Upper lobe of left lung (tissue), 6 donors: ENCODE measurements around the gene SDHA. TPM values are rescaled to one million over a fixed set of nuclear protein-coding genes. Genes with fewer than 3 reads are reported as not detected.
"Not testable (repeated sequence)": the region's sequence is repeated elsewhere in the genome, so short reads cannot be mapped to it uniquely, and the experiment has no call there.

Experiments
- ATAC-seq, 2 donors: fragments of 200-7000 bp; cut with Tn5 transposase; one replicate each; pipeline ENCODE4 v1.9.1; 2022; ENCODE audit warnings: mild to moderate bottlenecking in 2 of 2, moderate library complexity in 2 of 2; ENCODE audit not compliant: low FRiP score in 2 of 2
- DNase-seq, 2 donors: peaks; one replicate each; pipeline ENCODE4 v3.0.0-alpha.2; 2019 to 2020
- H3K27ac ChIP-seq, 4 donors: fragments of 200-600 bp; sonication (generic); one replicate each; pipeline ENCODE4 v1.5.1; 2016 to 2019
- H3K27me3 ChIP-seq, 4 donors: fragments of 200-600 bp; sonication (generic); one replicate each; pipeline ENCODE4 v1.5.1; 2017 to 2019
- H3K36me3 ChIP-seq, 4 donors: fragments of 200-600 bp; sonication (generic); one replicate each; pipeline ENCODE4 v1.5.1; 2016 to 2019
- H3K4me1 ChIP-seq, 4 donors: fragments of 200-600 bp; sonication (generic); one replicate each; pipeline ENCODE4 v1.5.1; 2018 to 2019
- H3K4me3 ChIP-seq, 4 donors: fragments of 200-600 bp; sonication (generic); one replicate each; pipeline ENCODE4 v1.5.1; 2017 to 2019; ENCODE audit warnings: mild to moderate bottlenecking in 2 of 4, moderate library complexity in 1 of 4
- H3K9me3 ChIP-seq, 4 donors: fragments of 200-600 bp; sonication (generic); one replicate each; pipeline ENCODE4 v1.5.1; 2018 to 2019
- CTCF ChIP-seq, 6 experiments: fragments of 450-650 bp in 4 of 6; fragments of 200-600 bp in 2 of 6; sonication (generic) in 2 of 6; IDR thresholded peaks; one replicate each; pipeline ENCODE4 v1.5.1; 2016 to 2019; ENCODE audit warnings: antibody characterized with exemption in 6 of 6
- EP300 ChIP-seq, 4 donors: sonication (generic); formaldehyde crosslinking; IDR thresholded peaks; one replicate each; pipeline ENCODE4 v1.5.1; 2017; ENCODE audit warnings: antibody characterized with exemption in 4 of 4, control low read depth in 2 of 4
- POLR2A ChIP-seq, 4 donors: fragments of 450-650 bp; IDR thresholded peaks; one replicate each; pipeline ENCODE4 v1.5.1; 2016 to 2017; ENCODE audit warnings: antibody characterized with exemption in 4 of 4, mild to moderate bottlenecking in 2 of 4
- WGBS, 2 donors: methylation state at CpG; one replicate each; pipeline ENCODE4 v1.1.5; 2017 to 2018; 5-methylcytosine and 5-hydroxymethylcytosine counted together
- total RNA-seq, 6 donors: library from RNA; depleted of rRNA in 4 of 6; stranded (reverse); fragments of >200 nt in 4 of 6; gene quantifications; one replicate each; pipeline versions ENCODE4 v1.1.0 to v1.2.1, GENCODE V29; 2016 to 2021
- donor health status: DM: no; HTN: no; CAD: no; lungs with moderate emphysema.
- donor health status: DM: no; HTN: yes; CAD: no; lungs with severe emphysema.

The SDHA gene
- total RNA-seq, 6 donors from 2014 or later = 64.0 to 123 (median 95.1) TPM

GRCh38 chr5:285991-286557 lies 68.0 kb downstream of the SDHA start:
- Histone ChIP-seq H3K36me3 (peaks cover 0 to 29% (median 14%) of the 10 kb centered on the region in 4 donors), H3K27ac (no peak overlapping the region), H3K9me3 (no peaks in the 10 kb centered on the region), H3K27me3 (no peaks in the 10 kb centered on the region), H3K4me1 (no peaks in the 10 kb centered on the region), H3K4me3 (no peak overlapping the region)
- TF ChIP-seq EP300 (IDR thresholded peaks at IDR 0.05) (no peak), CTCF (IDR thresholded peaks at IDR 0.05) (no peak), POLR2A (IDR thresholded peaks at IDR 0.05) (no peak)
- DNase-seq (no peak), ATAC-seq (no peak)
- WGBS, 2 donors = 91 to 96% methylated on average over 5 to 14 of the region's 14 CpGs

GRCh38 chr5:290200-290599 lies 72.1 kb downstream of the SDHA start:
- not testable (repeated sequence) for ATAC-seq, H3K4me3 ChIP-seq, H3K4me1 ChIP-seq, H3K9me3 ChIP-seq, H3K27me3 ChIP-seq, H3K27ac ChIP-seq, DNase-seq
- 92% methylated on average over 13 of the region's 13 CpGs for WGBS, 2 donors
- H3K36me3 ChIP-seq = peaks cover 0 to 26% (median 13%) of the 10 kb centered on the region in 4 donors

- not testable (repeated sequence) for H3K4me3 ChIP-seq, DNase-seq
- WGBS, 2 donors = 97% methylated on average over 10 of the region's 10 CpGs
Observed at GRCh38 chr5:291345-291744, 73.2 kb downstream of the SDHA start.

GRCh38 chr5:294788-295187 lies 76.7 kb downstream of the SDHA start:
- DNase-seq, H3K27ac ChIP-seq, H3K9me3 ChIP-seq, ATAC-seq, H3K36me3 ChIP-seq, H3K4me3 ChIP-seq, H3K4me1 ChIP-seq, H3K27me3 ChIP-seq: not testable (repeated sequence)
- WGBS, 2 donors = 96 to 97% methylated on average over 16 to 17 of the region's 17 CpGs

More at GRCh38 chr5:291345-291744, 73.2 kb downstream of the SDHA start:
- not testable (repeated sequence) for H3K9me3 ChIP-seq, H3K4me1 ChIP-seq, ATAC-seq, H3K27me3 ChIP-seq, H3K27ac ChIP-seq
- H3K36me3 ChIP-seq = peaks cover 0 to 14% (median 8%) of the 10 kb centered on the region in 4 donors

GRCh38 chr5:296207-296606 lies 78.1 kb downstream of the SDHA start:
- not testable (repeated sequence) for ATAC-seq
- WGBS, 2 donors = 80 to 89% methylated on average over 10 of the region's 10 CpGs

GRCh38 chr5:296954-297353 lies 78.8 kb downstream of the SDHA start:
- ATAC-seq = peak; percentile 29 to 53
- WGBS, 2 donors = 64 to 82% methylated on average over 11 to 13 of the region's 16 CpGs
- not testable (repeated sequence) for DNase-seq

More at GRCh38 chr5:296207-296606, 78.1 kb downstream of the SDHA start:
- H3K27ac ChIP-seq, DNase-seq, H3K36me3 ChIP-seq, H3K27me3 ChIP-seq, H3K4me3 ChIP-seq, H3K9me3 ChIP-seq, H3K4me1 ChIP-seq: not testable (repeated sequence)

GRCh38 chr5:297448-297847 lies 79.3 kb downstream of the SDHA start:
- not testable (repeated sequence) for H3K36me3 ChIP-seq, ATAC-seq, H3K4me3 ChIP-seq, H3K27ac ChIP-seq, H3K27me3 ChIP-seq, DNase-seq, H3K4me1 ChIP-seq, H3K9me3 ChIP-seq
- WGBS, 2 donors = 76 to 81% methylated on average over 6 of the region's 6 CpGs

More at GRCh38 chr5:296954-297353, 78.8 kb downstream of the SDHA start:
- not testable (repeated sequence) for H3K4me3 ChIP-seq, H3K27me3 ChIP-seq, H3K9me3 ChIP-seq, H3K27ac ChIP-seq, H3K4me1 ChIP-seq, H3K36me3 ChIP-seq

- 87 to 89% methylated on average over 13 to 14 of the region's 14 CpGs for WGBS, 2 donors
- not testable (repeated sequence) for DNase-seq
Observed at GRCh38 chr5:297991-298736, 80.0 kb downstream of the SDHA start.

More at GRCh38 chr5:297991-298736, 80.0 kb downstream of the SDHA start:
- H3K4me1 ChIP-seq, H3K27me3 ChIP-seq, H3K36me3 ChIP-seq, H3K4me3 ChIP-seq, H3K27ac ChIP-seq, ATAC-seq, H3K9me3 ChIP-seq: not testable (repeated sequence)
